Suprapubic skin (tissue), 4 donors: ENCODE measurements around the gene ADAMTS16.

Experiments used
- CTCF ChIP-seq, 2 donors: fragments of 200-600 bp in 1 of 2; fragments of 450-650 bp in 1 of 2; sonication (generic) in 1 of 2; IDR thresholded peaks; one replicate each; pipeline ENCODE4 v1.5.1; 2016 to 2019; ENCODE audit warnings: antibody characterized with exemption in 2 of 2, mild to moderate bottlenecking in 1 of 2, moderate library complexity in 1 of 2
- EP300 ChIP-seq: sonication (generic); formaldehyde crosslinking; IDR thresholded peaks from one replicate; pipeline ENCODE4 v1.6.1; 2017; ENCODE audit warnings: antibody characterized with exemption
- POLR2A ChIP-seq, 2 donors: fragments of 450-650 bp; IDR thresholded peaks; one replicate each; pipeline ENCODE4 v1.6.1; 2017; ENCODE audit warnings: antibody characterized with exemption in 2 of 2, mild to moderate bottlenecking in 2 of 2, moderate library complexity in 2 of 2
- POLR2AphosphoS5 ChIP-seq, 3 donors: sonication (generic); formaldehyde crosslinking; IDR thresholded peaks; one replicate each; pipeline ENCODE4 v1.6.1; 2017; ENCODE audit warnings: antibody characterized with exemption in 3 of 3

GRCh38 chr5:5126444-5126843, 13.7 kb upstream of the ADAMTS16 start:
- TF ChIP-seq POLR2AphosphoS5 (IDR thresholded peaks at IDR 0.05) (no peak), CTCF (IDR thresholded peaks at IDR 0.05) (no peak), POLR2A (IDR thresholded peaks at IDR 0.05) (no peak), EP300 (no peak)
